HCT116 (cell line): ENCODE data around the gene COL20A1. TPM values are rescaled to one million over a fixed set of nuclear protein-coding genes. Genes with fewer than 3 reads are reported as not detected.

Experiments used
- ATAC-seq: fragments of 200-7000 bp; cut with Tn5 transposase; 2 replicates; pipeline ENCODE4 v1.9.1; 2020; ENCODE audit warnings: mild to moderate bottlenecking, moderate library complexity
- Bru-seq: library from RNA; stranded (reverse); fragments of 400-500 nt; gene quantifications from one replicate; lab custom pipeline; 2021; lab: Mats Ljungman, UMichigan
- BruChase-seq, 2 experiments: library from RNA; stranded (reverse); fragments of 400-500 nt; gene quantifications; one replicate each; lab custom pipeline; 2021; lab: Mats Ljungman, UMichigan
- BruUV-seq: library from RNA; stranded (reverse); fragments of 400-500 nt; replicated peaks from 2 replicates; lab custom pipeline; 2021; lab: Mats Ljungman, UMichigan
- CTCF ChIA-PET: fragments of 300-600 bp; sonication (Branson Sonifier 250); formaldehyde crosslinking; loops from one replicate; lab custom pipeline; 2021; ENCODE audit warnings: antibody characterized with exemption; lab: Charles Lee
- POLR2A ChIA-PET: fragments of 300-600, 350-600 bp; sonication (Branson Sonifier 250); formaldehyde crosslinking; loops from one replicate; lab custom pipeline; 2021; ENCODE audit warnings: antibody characterized with exemption; lab: Charles Lee
- RAD21 ChIA-PET, 2 experiments: fragments of 300-600 bp; sonication (Branson Sonifier 250); formaldehyde crosslinking; loops; one replicate each; lab custom pipeline; 2023; ENCODE audit warnings: low total read pairs in 2 of 2; ENCODE audit not compliant: uncharacterized antibody in 2 of 2, unreplicated experiment in 2 of 2, low non-redundant PET in 1 of 2; lab: Charles Lee
- DNase-seq: peaks from one replicate; pipeline ENCODE4 v3.0.0-alpha.2; 2010; ENCODE audit warnings: low read depth, low spot score
- H2AFZ ChIP-seq: fragments of 200-600 bp; shearing (Covaris generic), sonication (generic); 2 replicates; pipeline ENCODE4 v1.6.1; 2017; ENCODE audit warnings: low read depth, mixed run types, mixed read lengths, antibody characterized with exemption, low read length; ENCODE audit not compliant: poor library complexity, severe bottlenecking
- H3K27ac ChIP-seq: 2 replicates; pipeline ENCODE4 v1.5.1; 2012; ENCODE audit warnings: low read depth, low read length
- H3K27me3 ChIP-seq: fragments of 200-600 bp; sonication (generic); 2 replicates; pipeline ENCODE4 v1.6.1; 2016; ENCODE audit warnings: mixed run types, low read length, mixed read lengths; ENCODE audit not compliant: insufficient read depth
- H3K36me3 ChIP-seq, 2 experiments: fragments of 200-500 bp in 1 of 2; fragments of 200-600 bp in 1 of 2; sonication (Bioruptor generic) in 1 of 2; sonication (generic) in 1 of 2; 2 replicates each; pipeline versions ENCODE4 v1.5.1 to v1.6.1; 2014 to 2016; ENCODE audit warnings: low read length in 2 of 2, inconsistent platforms in 1 of 2, mixed read lengths in 1 of 2, mixed run types in 1 of 2; ENCODE audit not compliant: insufficient read depth in 2 of 2, control insufficient read depth in 1 of 2
- H3K4me1 ChIP-seq, 2 experiments: fragments of 200-600 bp in 1 of 2; sonication (generic) in 1 of 2; 2 replicates each; pipeline versions ENCODE4 v1.5.1 to v1.6.1; 2012 to 2017; ENCODE audit warnings: low read length in 2 of 2, inconsistent platforms in 1 of 2, mild to moderate bottlenecking in 1 of 2, mixed read lengths in 1 of 2, mixed run types in 1 of 2, moderate library complexity in 1 of 2; ENCODE audit not compliant: insufficient read depth in 2 of 2, control insufficient read depth in 1 of 2
- H3K4me2 ChIP-seq: fragments of 200-600 bp; sonication (generic); 2 replicates; pipeline ENCODE4 v1.6.1; 2017; ENCODE audit warnings: mixed run types, low read length, mixed read lengths
- H3K4me3 ChIP-seq, 2 experiments: fragments of 200-600 bp in 1 of 2; sonication (generic) in 1 of 2; replicated peaks in 1 of 2; 2 replicates each; pipeline ENCODE4 v1.5.1; 2011 to 2016; ENCODE audit warnings: low read length in 2 of 2, control low read depth in 1 of 2, low read depth in 1 of 2, mild to moderate bottlenecking in 1 of 2, mixed read lengths in 1 of 2, mixed run types in 1 of 2
- H3K79me2 ChIP-seq: fragments of 200-600 bp; sonication (generic); 2 replicates; pipeline ENCODE4 v1.6.1; 2017; ENCODE audit warnings: mild to moderate bottlenecking, mixed run types, low read length, moderate library complexity, mixed read lengths; ENCODE audit not compliant: insufficient read depth
- H3K9ac ChIP-seq: fragments of 200-600 bp; sonication (generic); 2 replicates; pipeline ENCODE4 v1.6.1; 2016; ENCODE audit warnings: low read length, mixed read lengths
- H3K9me2 ChIP-seq: fragments of 200-600 bp; sonication (generic), shearing (Covaris generic); 2 replicates; pipeline ENCODE4 v1.6.1; 2017; ENCODE audit warnings: mixed run types, mild to moderate bottlenecking, moderate library complexity; ENCODE audit not compliant: insufficient read depth
- H3K9me3 ChIP-seq, 2 experiments: fragments of 200-500 bp in 1 of 2; fragments of 200-600 bp in 1 of 2; sonication (Bioruptor generic) in 1 of 2; sonication (generic) in 1 of 2; 2 replicates each; pipeline ENCODE4 v1.6.1; 2014 to 2017; ENCODE audit warnings: low read length in 2 of 2, mixed read lengths in 2 of 2, inconsistent platforms in 1 of 2, low read depth in 1 of 2, mild to moderate bottlenecking in 1 of 2, mixed run types in 1 of 2, moderate library complexity in 1 of 2; ENCODE audit not compliant: control insufficient read depth in 1 of 2, insufficient read depth in 1 of 2
- H4K20me1 ChIP-seq: fragments of 200-600 bp; sonication (generic), shearing (Covaris generic); 2 replicates; pipeline ENCODE4 v1.6.1; 2017; ENCODE audit warnings: mixed run types, mild to moderate bottlenecking, moderate library complexity; ENCODE audit not compliant: insufficient read depth
- ATF3 ChIP-seq: IDR thresholded peaks from 2 replicates; pipeline ENCODE4 v1.6.1; 2012
- CEBPB ChIP-seq: IDR thresholded peaks from 2 replicates; pipeline ENCODE4 v1.6.1; 2012; ENCODE audit warnings: low read depth
- CTCF ChIP-seq, 3 experiments: fragments of 200-600 bp in 1 of 3; sonication (generic) in 1 of 3; IDR thresholded peaks in 2 of 3; conservative IDR thresholded peaks in 1 of 3; 2 replicates each; pipeline ENCODE4 v1.5.1; 2012 to 2017; ENCODE audit warnings: low read depth in 2 of 3, low read length in 2 of 3, antibody characterized with exemption in 1 of 3, borderline replicate concordance in 1 of 3, control low read depth in 1 of 3, mild to moderate bottlenecking in 1 of 3, mixed read lengths in 1 of 3, mixed run types in 1 of 3, moderate library complexity in 1 of 3; ENCODE audit not compliant: insufficient read depth in 1 of 3
- FOSL1 ChIP-seq: IDR thresholded peaks from 2 replicates; pipeline ENCODE4 v1.6.1; 2012; ENCODE audit warnings: low read depth
- JUND ChIP-seq: IDR thresholded peaks from 2 replicates; pipeline ENCODE4 v1.6.1; 2012
- MAX ChIP-seq: IDR thresholded peaks from 2 replicates; pipeline ENCODE4 v1.6.1; 2012
- POLR2A ChIP-seq: IDR thresholded peaks from 2 replicates; pipeline ENCODE4 v1.7.0; 2011; ENCODE audit warnings: borderline replicate concordance; ENCODE audit not compliant: insufficient read depth, insufficient read length; ENCODE audit errors: extremely low read depth
- POLR2AphosphoS5 ChIP-seq: IDR thresholded peaks from 2 replicates; pipeline ENCODE4 v1.6.1; 2011; ENCODE audit warnings: mild to moderate bottlenecking, low read depth, low read length, moderate library complexity
- SRF ChIP-seq: IDR thresholded peaks from 2 replicates; pipeline ENCODE4 v1.6.1; 2012; ENCODE audit warnings: low read depth
- YY1 ChIP-seq: IDR thresholded peaks from 2 replicates; pipeline ENCODE4 v1.6.1; 2011; ENCODE audit warnings: low read length, low read depth, moderate library complexity, mild to moderate bottlenecking; ENCODE audit not compliant: insufficient replicate concordance; ENCODE audit errors: extremely low read depth
- intact Hi-C: fragments of 100-400 bp; cut with micrococcal nuclease; formaldehyde crosslinking; loops from 2 replicates; pipeline ENCODE4 v1.10.0; 2022
- long read RNA-seq: library from polyadenylated mRNA; unstranded; transcript quantifications from one replicate; pipeline ENCODE4 v2.0.0, GENCODE V29; 2021; ENCODE audit not compliant: unreplicated experiment
- polyA plus RNA-seq: library from polyadenylated mRNA; unstranded; fragments of >200 nt; gene quantifications from 2 replicates; pipeline ENCODE4 v1.2.1, GENCODE V29; 2012; ENCODE audit warnings: missing spikeins
- total RNA-seq: library from RNA; stranded (reverse); gene quantifications from one replicate; pipeline ENCODE4 v1.2.1, GENCODE V29; 2021; ENCODE audit not compliant: unreplicated experiment

COL20A1 gene
- 0.34 TPM for total RNA-seq
- polyA plus RNA-seq: 0.07 and 0.25 TPM in 2 replicates
- percentile 15 among the genes with signal in this experiment for Bru-seq, nascent RNA
- percentile 53 among the genes with signal in this experiment for BruChase-seq, experiment 1, labeled RNA remaining after a 6-hour chase
- BruChase-seq, experiment 2, labeled RNA remaining after a 2-hour chase: percentile 23 among the genes with signal in this experiment
- long read RNA-seq: 0 reads

GRCh38 chr20:63292904-63293303 lies at the start of gene COL20A1:
COL20A1 (plus strand) TSS chr20:63293186; CDS start chr20:63295108, 1,922 bp downstream.
- POLR2A ChIA-PET: no interaction called here
- no peak for ATAC-seq
- intact Hi-C loops: no loop called here

GRCh38 chr20:63243604-63244247 lies 49.3 kb upstream of the COL20A1 start:
- CTCF ChIA-PET: no interaction called here
- H3K36me3 ChIP-seq: no peaks in the 10 kb centered on the region
- no peaks in the 10 kb centered on the region for H3K27me3 ChIP-seq
- no peaks in the 10 kb centered on the region; a peak in 1 of 4 replicates for H3K4me1 ChIP-seq
- POLR2A ChIA-PET: no interaction called here
- no peak overlapping the region for H3K9ac ChIP-seq
- intact Hi-C loops: no loop called here
- no TSS peak for BruUV-seq
- TF ChIP-seq SRF (no peak), POLR2A (no peak), YY1 (no peak), MAX (no peak), JUND (no peak), CEBPB (no peak), ATF3 (no peak), FOSL1 (no peak), CTCF (IDR thresholded peaks at IDR 0.05 in 2 of 3, conservative IDR thresholded peaks at IDR 0.05 in 1 of 3; ENCODE audit: borderline replicate concordance in 1 of 3, insufficient read depth in 1 of 3, low read depth in 2 of 3, low read length in 2 of 3) (no peak), POLR2AphosphoS5 (no peak)
- TF ChIP-seq, all 23 proteins: peak for 0
- ATAC-seq: no peak
- Histone ChIP-seq H2AFZ (no peak overlapping the region), H3K79me2 (no peaks in the 10 kb centered on the region), H3K9me3 (no peaks in the 10 kb centered on the region), H3K4me3 (no peak overlapping the region), H3K27ac (no peak overlapping the region), H3K4me2 (no peak overlapping the region), H3K9me2 (no peaks in the 10 kb centered on the region), H4K20me1 (no peaks in the 10 kb centered on the region)
- no peak for DNase-seq
- RAD21 ChIA-PET: no interaction called here

More at GRCh38 chr20:63292904-63293303, at the start of gene COL20A1:
- Histone ChIP-seq H3K27me3 (no peaks in the 10 kb centered on the region), H3K9me2 (no peaks in the 10 kb centered on the region), H3K4me2 (no peak within 1 kb of the TSS), H4K20me1 (no peaks in the 10 kb centered on the region), H2AFZ (no peak within 1 kb of the TSS), H3K4me1 (peaks cover 4 to 18% of the 10 kb centered on the region in 2 experiments; a peak in 3 of 4 replicates), H3K9ac (no peak within 1 kb of the TSS), H3K4me3 (no peak within 1 kb of the TSS), H3K36me3 (peaks cover 0 to 9% of the 10 kb centered on the region in 2 experiments; a peak in 1 of 4 replicates), H3K27ac (no peak within 1 kb of the TSS), H3K9me3 (no peaks in the 10 kb centered on the region), H3K79me2 (no peaks in the 10 kb centered on the region)
- TF ChIP-seq FOSL1 (no peak), YY1 (no peak), POLR2AphosphoS5 (no peak)
- ChIA-PET RAD21 (no interaction called here), CTCF (no interaction called here)
- no TSS peak for BruUV-seq
- DNase-seq: no peak
